ENCODE measurements around the gene CENPM. TPM values are rescaled to one million over a fixed set of nuclear protein-coding genes. Genes with fewer than 3 reads are reported as not detected.
A peak's percentile ranks its signal among the peaks of the same experiment; 100 is the strongest.

The CENPM gene
- polyA plus RNA-seq, 1 donor (not counting 4 experiments of a cell fraction or from before 2014, with no cell fraction given) = 4.8 TPM

GRCh38 chr22:41969110-41969646, 22.2 kb upstream of the CENPM start, which contains the start of gene SEPTIN3:
Gene SEPTIN3 (plus strand): TSS chr22:41969443. CDS start chr22:41971493, 2,050 bp downstream.
- DNase-seq (ENCODE audit: low read depth, low spot score) (no peak), FAIRE-seq (no peak)
- Histone ChIP-seq H3K9me1 (ENCODE audit: control insufficient read depth, extremely low read depth, insufficient read depth, low read length) (no peaks in the 10 kb centered on the region), H3K27me3 (ENCODE audit: control insufficient read depth, extremely low read depth, insufficient read depth, low read length) (peaks cover 5% of the 10 kb centered on the region), H3K79me2 (ENCODE audit: control insufficient read depth, insufficient read depth, low read length) (no peaks in the 10 kb centered on the region), H3K9ac (ENCODE audit: control insufficient read depth, extremely low read depth, insufficient read depth, low read length) (no peak within 1 kb of the TSS), H3K4me3 (ENCODE audit: control insufficient read depth in 2 of 3, extremely low read depth in 1 of 3, insufficient read depth in 2 of 3, low read depth in 1 of 3, low read length in 3 of 3) (no peak within 1 kb of the TSS), H2AFZ (ENCODE audit: control insufficient read depth, low read length) (no peak within 1 kb of the TSS), H3K4me1 (ENCODE audit: control insufficient read depth, extremely low read depth, insufficient read depth, low read length) (peaks cover 4% of the 10 kb centered on the region), H3K27ac (ENCODE audit: control insufficient read depth, insufficient read depth, low read length) (no peak within 1 kb of the TSS), H4K20me1 (ENCODE audit: control insufficient read depth, extremely low read depth, insufficient read depth, low read length) (no peaks in the 10 kb centered on the region), H3K9me3 (ENCODE audit: control insufficient read depth, low read depth, low read length) (no peaks in the 10 kb centered on the region), H3K36me3 (ENCODE audit: control insufficient read depth in 2 of 2, extremely low read depth in 1 of 2, insufficient read depth in 2 of 2, low read length in 2 of 2) (no peaks in the 10 kb centered on the region), H3K4me2 (ENCODE audit: control insufficient read depth, extremely low read depth, insufficient read depth, low read depth, low read length) (no peak within 1 kb of the TSS)
- TF ChIP-seq, protein P1, sequence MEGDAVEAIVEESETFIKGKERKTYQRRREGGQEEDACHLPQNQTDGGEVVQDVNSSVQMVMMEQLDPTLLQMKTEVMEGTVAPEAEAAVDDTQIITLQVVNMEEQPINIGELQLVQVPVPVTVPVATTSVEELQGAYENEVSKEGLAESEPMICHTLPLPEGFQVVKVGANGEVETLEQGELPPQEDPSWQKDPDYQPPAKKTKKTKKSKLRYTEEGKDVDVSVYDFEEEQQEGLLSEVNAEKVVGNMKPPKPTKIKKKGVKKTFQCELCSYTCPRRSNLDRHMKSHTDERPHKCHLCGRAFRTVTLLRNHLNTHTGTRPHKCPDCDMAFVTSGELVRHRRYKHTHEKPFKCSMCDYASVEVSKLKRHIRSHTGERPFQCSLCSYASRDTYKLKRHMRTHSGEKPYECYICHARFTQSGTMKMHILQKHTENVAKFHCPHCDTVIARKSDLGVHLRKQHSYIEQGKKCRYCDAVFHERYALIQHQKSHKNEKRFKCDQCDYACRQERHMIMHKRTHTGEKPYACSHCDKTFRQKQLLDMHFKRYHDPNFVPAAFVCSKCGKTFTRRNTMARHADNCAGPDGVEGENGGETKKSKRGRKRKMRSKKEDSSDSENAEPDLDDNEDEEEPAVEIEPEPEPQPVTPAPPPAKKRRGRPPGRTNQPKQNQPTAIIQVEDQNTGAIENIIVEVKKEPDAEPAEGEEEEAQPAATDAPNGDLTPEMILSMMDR (optimal IDR thresholded peaks at IDR 0.05 in 1 of 3, IDR thresholded peaks at IDR 0.05 in 1 of 3, conservative IDR thresholded peaks at IDR 0.05 in 1 of 3; ENCODE audit: extremely low read depth in 1 of 3, insufficient read depth in 2 of 3, low read length in 3 of 3) = no peak
- TF ChIP-seq EZH2 (IDR thresholded peaks at IDR 0.05; ENCODE audit: low read length) = no peak
- dilution Hi-C loops (cut with MboI; ENCODE audit: extremely low pct_ligation_motif_present, low sequenced_read_pairs) = no loop called here

DNA sequence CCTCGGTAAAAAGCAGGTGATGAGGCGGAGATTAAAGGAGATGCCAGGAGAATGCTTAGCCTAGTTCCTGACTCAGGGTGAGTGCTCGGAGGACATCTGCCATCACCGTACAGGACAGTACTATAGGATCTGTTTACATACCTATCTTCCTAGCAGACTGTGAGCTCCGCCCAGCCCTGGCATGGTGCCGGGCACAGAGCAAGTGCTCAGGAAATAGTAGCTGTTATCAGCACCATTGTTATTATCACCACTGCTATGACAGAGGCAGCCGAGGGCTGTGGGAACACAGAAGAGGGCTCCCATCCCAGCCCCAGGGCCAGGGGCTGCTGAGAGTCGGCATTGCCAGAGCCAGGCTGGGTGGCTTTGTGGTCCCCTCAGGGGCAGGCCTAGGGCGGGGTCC, 21.6 kb upstream of the CENPM start:
- H3K4me2 ChIP-seq (ENCODE audit: control insufficient read depth, extremely low read depth, insufficient read depth, low read depth, low read length) = no peak overlapping the region
- FAIRE-seq (peak; percentile 41), DNase-seq (ENCODE audit: low read depth, low spot score) (no peak)
- H3K9ac ChIP-seq (ENCODE audit: control insufficient read depth, extremely low read depth, insufficient read depth, low read length) = no peak overlapping the region
- no peaks in the 10 kb centered on the region for H3K36me3 ChIP-seq (ENCODE audit: control insufficient read depth in 2 of 2, extremely low read depth in 1 of 2, insufficient read depth in 2 of 2, low read length in 2 of 2)
- H3K4me1 ChIP-seq (ENCODE audit: control insufficient read depth, extremely low read depth, insufficient read depth, low read length) = peaks cover 4% of the 10 kb centered on the region
- H2AFZ ChIP-seq (ENCODE audit: control insufficient read depth, low read length) = no peak overlapping the region
- H3K79me2 ChIP-seq (ENCODE audit: control insufficient read depth, insufficient read depth, low read length) = no peaks in the 10 kb centered on the region
- no peak overlapping the region for H3K27ac ChIP-seq (ENCODE audit: control insufficient read depth, insufficient read depth, low read length)
- peaks cover 2% of the 10 kb centered on the region for H3K27me3 ChIP-seq (ENCODE audit: control insufficient read depth, extremely low read depth, insufficient read depth, low read length)
- no peak for TF ChIP-seq EZH2 (IDR thresholded peaks at IDR 0.05; ENCODE audit: low read length)
- TF ChIP-seq, protein P1 (optimal IDR thresholded peaks at IDR 0.05 in 1 of 3, IDR thresholded peaks at IDR 0.05 in 1 of 3, conservative IDR thresholded peaks at IDR 0.05 in 1 of 3; ENCODE audit: extremely low read depth in 1 of 3, insufficient read depth in 2 of 3, low read length in 3 of 3) = no peak
- H3K9me1 ChIP-seq (ENCODE audit: control insufficient read depth, extremely low read depth, insufficient read depth, low read length) = no peaks in the 10 kb centered on the region
- no peaks in the 10 kb centered on the region for H3K9me3 ChIP-seq (ENCODE audit: control insufficient read depth, low read depth, low read length)
- H4K20me1 ChIP-seq (ENCODE audit: control insufficient read depth, extremely low read depth, insufficient read depth, low read length) = no peaks in the 10 kb centered on the region
- no peak overlapping the region for H3K4me3 ChIP-seq (ENCODE audit: control insufficient read depth in 2 of 3, extremely low read depth in 1 of 3, insufficient read depth in 2 of 3, low read depth in 1 of 3, low read length in 3 of 3)
- dilution Hi-C loops (cut with MboI; ENCODE audit: extremely low pct_ligation_motif_present, low sequenced_read_pairs) = no loop called here
